KOPT-K1 (cell line): ENCODE data around the gene CDC37.
A peak's percentile ranks its signal among the peaks of the same experiment; 100 is the strongest.

Experiments used
- H3K27ac ChIP-seq: fragments of 200-600 bp; sonication (generic); 2 replicates; pipeline ENCODE4 v1.5.1; 2016; ENCODE audit warnings: antibody characterized with exemption, mild to moderate bottlenecking, low read depth, low read length; ENCODE audit not compliant: poor library complexity, severe bottlenecking
- H3K36me3 ChIP-seq: fragments of 200-600 bp; sonication (generic); 2 replicates; pipeline ENCODE4 v1.5.1; 2017; ENCODE audit warnings: antibody characterized with exemption, mild to moderate bottlenecking, low read length, moderate library complexity; ENCODE audit not compliant: insufficient read depth
- H3K9me3 ChIP-seq: fragments of 200-600 bp; sonication (generic); 2 replicates; pipeline ENCODE4 v1.5.1; 2017; ENCODE audit warnings: antibody characterized with exemption, low read length, mild to moderate bottlenecking; ENCODE audit not compliant: insufficient read depth, poor library complexity, severe bottlenecking

Gene CDC37

DNA sequence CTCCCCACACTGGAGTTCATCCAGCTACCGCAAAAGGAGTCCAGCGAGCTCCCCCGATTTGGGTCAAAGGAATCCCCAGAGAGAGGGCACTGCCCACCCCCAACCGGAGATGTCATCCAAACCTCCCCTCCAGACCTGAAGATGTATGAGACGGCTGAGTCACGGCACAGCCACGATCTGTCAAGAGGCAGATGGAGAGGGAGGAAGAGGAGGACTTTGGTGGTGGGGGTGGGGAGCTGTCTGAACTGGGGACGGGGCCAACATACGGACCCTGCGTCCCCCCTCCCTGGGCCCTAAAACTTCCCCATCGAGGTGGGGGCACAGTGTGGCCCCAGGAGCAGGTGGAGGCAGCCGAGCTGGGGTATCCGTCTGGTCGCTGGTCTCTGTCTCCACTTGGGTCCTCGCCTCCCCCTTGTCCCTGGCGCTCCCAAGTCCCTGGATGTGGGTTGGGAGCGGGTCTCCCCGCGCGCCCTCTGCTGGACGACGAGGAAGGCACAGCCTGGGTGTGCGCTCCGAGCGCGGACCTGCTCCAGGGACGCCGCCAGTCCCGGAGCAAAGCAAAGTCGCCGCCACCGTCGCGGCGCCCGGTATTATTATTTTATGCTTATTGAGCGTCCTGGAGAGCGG is 20.8 kb upstream of the CDC37 start:
- no peak overlapping the region for H3K27ac ChIP-seq
- H3K36me3 ChIP-seq = no peaks in the 10 kb centered on the region
- H3K9me3 ChIP-seq = no peaks in the 10 kb centered on the region

DNA sequence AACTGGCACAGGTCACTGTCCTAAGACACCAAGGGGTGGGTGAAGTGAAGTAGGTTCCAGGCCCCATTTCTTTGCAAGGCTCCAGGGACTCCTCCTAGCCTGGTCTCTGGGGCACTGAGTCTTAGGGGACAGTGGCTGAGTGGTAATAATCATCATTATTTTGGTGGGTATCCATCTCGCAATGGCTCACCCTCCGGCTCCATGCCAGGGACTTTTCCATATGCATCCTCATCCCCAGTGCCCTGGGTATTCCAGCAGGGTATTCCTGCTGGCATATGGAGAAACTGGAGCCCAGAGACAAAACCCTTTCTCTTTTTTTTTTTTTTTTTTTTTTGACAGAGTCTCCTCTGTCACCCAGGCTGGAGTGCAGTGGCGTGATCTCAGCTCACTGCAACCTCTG is 19.5 kb upstream of the CDC37 start:
- Histone ChIP-seq H3K27ac (no peak overlapping the region), H3K9me3 (no peaks in the 10 kb centered on the region), H3K36me3 (no peaks in the 10 kb centered on the region)

DNA sequence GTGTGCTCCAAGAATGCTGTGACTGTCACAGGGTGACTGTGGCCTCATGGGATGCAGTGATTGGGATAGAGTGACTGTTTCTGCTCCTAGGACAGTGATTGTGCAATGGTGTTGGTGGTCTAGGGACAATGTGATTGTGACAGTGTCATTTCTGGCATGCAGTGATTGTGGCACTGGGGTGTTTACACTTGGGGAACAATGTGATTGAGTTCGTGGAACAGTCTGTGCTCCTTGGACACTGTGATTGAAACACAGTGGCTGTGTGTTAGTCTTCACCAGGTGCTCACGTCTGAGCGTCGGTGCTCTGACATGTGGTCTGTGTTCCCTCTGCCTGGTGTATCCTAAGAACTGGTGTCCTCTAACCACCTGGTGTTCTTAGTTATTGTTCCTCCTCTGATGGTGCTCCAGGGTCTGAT is 18.7 kb upstream of the CDC37 start:
- Histone ChIP-seq H3K9me3 (no peaks in the 10 kb centered on the region), H3K27ac (no peak overlapping the region), H3K36me3 (no peaks in the 10 kb centered on the region)

- no peak overlapping the region for H3K27ac ChIP-seq
- no peaks in the 10 kb centered on the region for H3K9me3 ChIP-seq
- H3K36me3 ChIP-seq = no peaks in the 10 kb centered on the region
Measured at GRCh38 chr19:10421240-10422045, 18.1 kb upstream of the CDC37 start.

GRCh38 chr19:10420444-10421239 is 17.3 kb upstream of the CDC37 start, which contains the start of gene PDE4A:
Gene PDE4A (plus strand): TSS chr19:10420538. CDS start chr19:10420765, 227 bp downstream.
- Histone ChIP-seq H3K9me3 (no peaks in the 10 kb centered on the region), H3K27ac (no peak within 1 kb of the TSS)

DNA sequence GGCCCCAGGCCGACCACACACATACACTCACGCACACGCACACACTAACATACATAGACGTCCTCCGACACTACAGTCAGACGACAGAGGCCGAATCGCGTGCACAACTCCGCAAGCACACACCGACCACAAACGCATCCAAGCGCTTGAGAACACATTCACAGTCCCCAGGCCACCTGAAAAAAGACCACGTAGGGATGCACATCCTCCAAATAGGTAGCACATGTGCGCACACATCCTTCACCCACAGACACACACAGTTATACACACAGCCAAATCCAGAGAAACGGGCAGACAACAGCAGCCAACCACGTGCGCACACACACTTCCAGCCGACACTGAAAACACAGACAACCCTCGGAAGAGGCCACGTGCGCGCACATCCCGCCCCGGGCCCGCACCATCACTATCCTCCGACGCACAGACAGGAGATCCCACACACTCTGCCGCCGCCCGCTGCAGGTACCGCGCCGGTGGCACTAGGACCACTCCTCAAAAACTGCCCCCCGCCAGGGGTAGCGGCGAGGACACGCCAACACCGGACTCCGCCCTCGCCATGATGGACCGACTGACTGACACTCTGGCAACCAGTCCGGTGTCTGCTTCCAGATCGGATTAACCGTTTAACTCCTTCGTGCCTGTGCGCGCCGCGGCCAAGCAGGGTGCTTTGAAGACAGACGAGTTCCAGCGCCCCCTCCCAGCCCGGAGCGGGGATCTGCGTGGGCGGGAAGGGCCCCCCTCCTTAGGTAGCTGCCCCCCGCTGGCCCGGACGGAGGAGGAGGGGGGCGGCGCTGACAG is 16.5 kb upstream of the CDC37 start:
- Histone ChIP-seq H3K36me3 (no peaks in the 10 kb centered on the region), H3K27ac (no peak overlapping the region), H3K9me3 (no peaks in the 10 kb centered on the region)

More at GRCh38 chr19:10420444-10421239, 17.3 kb upstream of the CDC37 start, which contains the start of gene PDE4A:
- no peaks in the 10 kb centered on the region for H3K36me3 ChIP-seq

DNA sequence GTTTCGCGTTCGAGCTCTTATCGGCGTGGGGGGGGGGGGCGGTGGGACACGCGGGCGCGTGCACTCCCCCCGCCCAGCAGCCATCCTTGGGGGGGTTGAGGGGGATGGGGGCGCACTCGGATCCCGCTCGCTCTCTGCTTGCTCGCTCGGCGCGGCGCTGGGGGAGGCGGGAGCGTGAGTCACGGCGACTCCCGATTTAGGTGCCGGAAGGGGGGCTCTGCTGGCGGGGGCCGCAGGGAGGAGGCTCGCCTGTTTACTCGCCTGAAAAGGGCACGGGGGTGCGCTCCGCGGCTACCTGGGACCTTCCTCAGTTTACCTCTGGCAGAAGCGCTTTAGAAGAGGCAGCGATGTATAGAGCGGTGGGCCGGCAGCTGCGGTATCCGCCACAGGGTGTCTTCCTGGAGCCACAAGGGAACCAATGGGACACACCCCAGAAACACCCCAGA is 15.9 kb upstream of the CDC37 start:
- H3K36me3 ChIP-seq = no peaks in the 10 kb centered on the region
- H3K9me3 ChIP-seq = peaks cover 4% of the 10 kb centered on the region
- H3K27ac ChIP-seq = no peak overlapping the region

- peaks cover 4% of the 10 kb centered on the region for H3K9me3 ChIP-seq
- no peaks in the 10 kb centered on the region for H3K36me3 ChIP-seq
- no peak overlapping the region for H3K27ac ChIP-seq
Measured at GRCh38 chr19:10418485-10419199, 15.3 kb upstream of the CDC37 start.

DNA sequence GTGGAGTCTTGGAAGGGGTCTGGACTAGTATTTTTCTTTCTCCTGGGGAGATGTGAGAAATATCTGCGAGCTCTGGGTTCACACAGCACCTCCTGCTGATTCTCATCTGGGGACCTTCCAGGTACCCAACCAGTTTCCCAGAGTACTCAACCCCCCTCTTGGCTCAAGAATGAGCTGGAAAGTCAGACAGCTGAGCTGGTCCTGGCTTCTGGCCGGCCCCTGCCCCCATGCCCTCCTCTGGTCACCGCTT is 14.8 kb upstream of the CDC37 start:
- H3K9me3 ChIP-seq = peaks cover 4% of the 10 kb centered on the region
- no peak overlapping the region for H3K27ac ChIP-seq

DNA sequence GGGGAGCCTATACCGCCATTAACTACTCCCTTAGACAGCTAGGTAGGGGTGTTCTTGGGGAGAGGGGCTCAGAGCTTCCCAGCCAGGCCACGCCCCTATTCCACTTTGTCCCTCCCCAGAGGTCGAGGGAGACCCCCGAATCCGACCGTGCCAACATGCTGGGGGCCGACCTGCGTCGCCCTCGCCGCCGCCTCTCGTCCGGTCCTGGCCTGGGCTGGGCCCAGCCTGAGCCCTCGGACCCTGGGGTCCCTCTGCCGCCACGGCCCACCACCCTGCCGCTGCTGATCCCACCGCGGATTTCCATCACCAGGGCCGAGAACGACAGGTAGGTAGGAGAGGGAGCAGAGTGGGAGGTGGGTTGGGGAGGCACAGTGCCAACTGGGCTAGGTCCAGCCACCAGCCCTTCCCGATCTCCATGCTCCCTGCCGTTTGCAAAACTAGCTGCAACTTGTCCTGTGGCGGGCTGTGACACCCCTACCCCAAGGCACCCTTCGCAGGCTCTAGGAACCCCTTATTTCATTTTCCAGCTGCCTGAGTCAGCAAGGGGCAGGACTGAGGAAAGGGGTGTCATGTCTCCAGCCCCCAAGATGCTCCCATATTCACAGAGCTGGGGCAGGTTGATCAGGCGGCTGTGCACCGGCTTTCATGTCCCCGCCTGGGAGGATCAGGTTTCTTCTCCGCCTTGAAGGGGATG is 14.3 kb upstream of the CDC37 start:
- Histone ChIP-seq H3K36me3 (no peaks in the 10 kb centered on the region), H3K9me3 (peaks cover 4% of the 10 kb centered on the region), H3K27ac (no peak overlapping the region)

More for the DNA sequence above, 14.8 kb upstream of the CDC37 start:
- no peaks in the 10 kb centered on the region for H3K36me3 ChIP-seq

DNA sequence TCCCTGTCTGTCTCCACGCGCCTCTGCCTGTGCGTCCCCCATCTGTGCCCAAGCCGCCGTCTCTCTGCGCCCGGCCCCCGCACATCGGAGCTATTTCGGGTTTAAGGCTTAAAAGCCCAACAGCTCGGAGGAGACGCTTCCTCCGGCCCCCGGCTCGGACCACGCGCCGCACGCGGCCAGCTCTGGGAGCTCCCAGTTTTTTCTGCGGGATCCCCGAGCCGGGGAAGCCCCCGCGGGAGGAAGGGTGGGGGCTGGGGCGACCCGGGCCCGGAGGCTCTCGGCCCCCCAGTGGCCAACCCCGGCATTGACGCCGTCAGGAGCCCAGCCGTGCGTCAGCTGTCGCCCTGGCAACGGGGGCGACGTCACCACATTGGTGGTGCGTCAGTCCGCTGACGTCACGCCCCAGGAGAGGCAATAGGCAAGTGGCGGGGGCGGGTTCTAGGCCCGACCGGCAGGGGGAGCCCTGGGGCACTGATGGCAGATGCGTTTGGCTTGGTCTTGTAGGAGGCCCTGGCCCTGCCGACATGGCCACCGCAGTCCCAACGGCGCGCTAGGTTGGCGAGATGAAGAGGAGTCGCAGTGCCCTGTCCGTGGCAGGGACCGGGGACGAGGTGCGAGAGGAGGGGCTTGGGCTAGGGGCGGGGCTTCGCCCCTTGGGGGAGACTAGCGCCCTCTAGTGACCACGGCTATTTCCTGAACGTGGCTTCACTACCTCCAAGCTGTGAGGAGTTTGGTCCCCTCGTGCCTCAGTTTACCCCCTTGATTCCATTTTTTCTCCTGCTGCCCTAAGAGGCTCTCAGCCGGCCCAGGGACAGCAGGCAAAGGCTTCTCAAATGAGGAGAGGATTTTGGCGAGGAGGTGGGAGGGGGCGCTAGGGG is 13.3 kb upstream of the CDC37 start:
- no peaks in the 10 kb centered on the region for H3K36me3 ChIP-seq
- H3K27ac ChIP-seq = no peak overlapping the region
- H3K9me3 ChIP-seq = peaks cover 4% of the 10 kb centered on the region

GRCh38 chr19:10416083-10416379 is 12.7 kb upstream of the CDC37 start:
- Histone ChIP-seq H3K9me3 (peaks cover 4% of the 10 kb centered on the region), H3K27ac (no peak overlapping the region)

GRCh38 chr19:10412257-10412977 is 9.1 kb upstream of the CDC37 start:
- H3K9me3 ChIP-seq = peaks cover 4% of the 10 kb centered on the region
- H3K27ac ChIP-seq = peak overlapping the region; percentile 88
- H3K36me3 ChIP-seq = no peaks in the 10 kb centered on the region

More at GRCh38 chr19:10416083-10416379, 12.7 kb upstream of the CDC37 start:
- no peaks in the 10 kb centered on the region for H3K36me3 ChIP-seq
